Glomerular visceral epithelial cell (primary cell): ENCODE measurements around the gene BRCC3.
"Not testable (repeated sequence)": the region's sequence is repeated elsewhere in the genome, so short reads cannot be mapped to it uniquely, and the experiment has no call there.

Experiments used
- DNase-seq: peaks from one replicate; pipeline ENCODE4 v3.0.0-alpha.2; 2016; ENCODE audit errors: extremely low spot score

BRCC3 gene

DNA sequence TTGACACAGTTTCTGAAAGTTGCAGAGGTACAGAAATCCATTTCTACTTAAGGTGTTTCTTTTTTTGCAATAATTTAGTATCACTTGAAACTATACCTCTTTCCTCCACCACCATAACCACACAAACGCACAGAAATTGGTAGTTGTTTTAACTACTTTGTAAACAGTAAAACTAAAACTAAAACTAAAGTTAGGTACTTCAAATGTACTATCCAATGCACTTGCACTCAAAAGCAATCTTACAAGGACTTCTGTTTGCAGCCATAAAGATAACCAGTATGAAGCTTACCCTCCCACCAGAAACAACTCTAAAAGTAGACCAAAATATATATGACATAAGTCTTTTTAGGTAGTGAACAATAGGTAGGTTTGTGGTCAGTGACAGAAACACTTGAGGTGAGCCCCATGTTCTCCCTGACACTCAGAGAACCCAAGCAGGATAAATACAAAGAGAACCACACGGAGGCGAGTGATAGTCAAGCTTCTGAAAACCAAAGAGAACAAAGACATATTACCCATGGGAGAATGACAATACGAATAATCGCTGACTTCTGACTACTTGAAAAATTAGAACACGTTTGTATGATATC is 72.7 kb downstream of the BRCC3 start:
- no peak for DNase-seq

DNA sequence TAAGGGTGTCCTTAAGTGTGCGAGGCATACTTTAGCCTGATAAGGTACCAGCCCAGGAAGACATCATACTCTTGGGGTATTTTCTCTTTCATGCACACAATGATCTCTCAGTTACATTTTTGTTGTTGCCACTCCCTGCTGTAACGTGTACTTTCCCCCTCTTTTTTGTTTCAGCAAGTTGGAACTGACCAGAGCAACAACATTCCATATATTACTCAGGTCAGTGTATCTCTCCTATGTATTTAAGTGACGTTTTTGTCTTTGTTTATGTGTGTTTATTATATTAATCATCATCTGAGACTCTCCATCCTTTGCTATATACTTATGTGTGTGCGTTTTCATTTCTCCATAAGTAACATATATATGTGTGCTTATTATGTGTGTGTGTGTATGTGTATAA is 73.6 kb downstream of the BRCC3 start:
- no peak for DNase-seq

DNA sequence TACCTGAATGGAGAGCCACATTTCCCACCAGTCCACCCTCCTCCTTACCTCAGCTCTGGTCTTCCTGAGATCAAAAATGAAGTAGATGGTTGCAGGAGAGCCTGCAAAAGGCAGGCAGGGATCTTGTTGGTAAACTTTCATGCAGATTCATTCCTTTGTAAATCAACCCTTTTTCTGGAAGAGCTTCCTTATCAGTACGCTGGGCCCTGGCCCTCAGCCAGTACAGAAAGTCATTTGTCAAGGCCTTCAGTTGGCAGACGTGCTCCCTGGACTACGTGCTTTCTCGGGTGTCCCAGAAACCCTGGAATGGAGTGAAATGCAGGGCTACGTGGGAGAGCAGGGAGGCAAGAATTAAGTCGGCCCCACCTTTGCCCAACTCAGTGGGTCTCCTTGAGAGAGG is 76.3 kb downstream of the BRCC3 start:
- DNase-seq: not testable (repeated sequence)

DNA sequence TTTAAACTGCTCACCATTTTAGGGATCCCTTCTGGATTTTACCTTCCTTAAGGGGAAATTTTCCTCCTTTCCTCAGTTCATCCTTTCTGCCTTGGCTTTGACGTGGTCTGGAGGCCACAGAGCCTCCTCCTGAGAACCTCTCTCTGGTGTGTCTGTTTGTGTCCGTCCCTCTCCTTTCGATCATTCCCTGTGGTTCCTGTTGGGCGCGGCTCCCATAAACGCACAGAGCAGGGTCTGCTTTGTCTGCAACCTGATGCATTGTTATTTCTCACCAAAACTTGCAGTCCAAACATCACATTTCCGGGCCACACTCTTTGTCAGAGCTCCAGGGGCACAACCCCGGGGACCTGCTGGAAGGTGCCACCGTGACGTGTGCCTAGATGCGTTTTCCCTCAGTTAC is 76.9 kb downstream of the BRCC3 start:
- not testable (repeated sequence) for DNase-seq

DNA sequence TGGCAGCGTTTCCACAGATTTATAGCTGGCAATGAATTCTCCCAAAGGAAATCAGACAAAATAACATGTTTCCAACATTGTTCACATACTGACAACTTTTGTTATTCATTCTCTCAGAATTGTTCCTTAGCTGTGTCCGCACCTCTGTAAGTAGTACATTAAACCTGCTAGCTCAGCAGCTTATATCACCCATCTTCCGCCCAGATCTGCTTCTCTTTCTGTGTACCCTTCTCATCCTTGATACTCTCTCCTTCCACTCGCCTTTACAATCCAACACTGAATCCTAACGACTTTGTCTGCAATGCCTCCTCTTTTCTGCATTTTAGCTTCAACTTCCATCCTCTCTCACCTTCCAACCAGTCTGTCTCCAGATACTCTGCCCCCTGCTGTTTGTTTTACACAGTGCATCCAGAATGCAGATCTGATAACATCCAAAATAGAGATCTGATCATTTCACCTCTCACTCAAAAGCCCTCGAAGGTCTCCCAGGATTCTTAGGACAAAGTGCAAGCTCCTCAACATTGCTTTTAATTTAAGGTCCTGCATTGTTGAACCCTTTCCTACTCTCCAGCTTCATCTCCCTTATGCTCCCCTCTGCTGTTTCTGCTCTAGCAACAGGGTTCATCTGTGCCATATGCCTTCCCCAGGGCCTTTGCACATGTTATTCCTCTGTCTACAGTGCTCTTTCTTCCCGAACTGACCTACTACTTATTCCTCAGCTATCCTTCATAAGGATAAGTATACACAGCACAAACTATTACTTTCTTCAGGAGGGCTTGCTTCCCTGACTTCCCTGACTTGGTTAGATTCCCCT is 77.6 kb downstream of the BRCC3 start:
- peak; percentile 7 for DNase-seq

DNA sequence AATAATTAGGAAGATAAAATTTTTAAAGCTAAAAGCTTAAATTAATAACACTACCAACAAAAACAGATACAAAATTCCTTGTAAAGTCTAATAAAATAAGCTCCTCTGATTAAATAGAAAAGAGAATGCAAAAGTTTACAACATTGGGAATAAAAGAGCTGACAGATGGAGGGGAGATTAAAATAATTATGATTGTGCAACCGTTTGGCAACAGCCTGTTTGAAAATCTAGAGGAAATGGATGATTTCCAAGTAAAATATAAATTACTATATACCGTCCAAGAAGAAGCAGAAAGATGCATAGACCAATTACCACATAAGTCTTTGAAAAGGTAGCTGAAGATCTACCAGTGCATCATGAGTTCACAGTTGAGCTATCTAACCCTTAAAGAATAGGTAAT is 98.6 kb downstream of the BRCC3 start:
- no peak for DNase-seq
